NCI-H187 (cell line): ENCODE measurements around the gene HSD3B7.

ENCODE experiments used
- DNase-seq, 2 experiments: peaks; one replicate each; lab custom pipeline; 2025; lab: John Stamatoyannopoulos, UW

The HSD3B7 gene

GRCh38 chr16:30957456-30958174, 27.4 kb upstream of the HSD3B7 start, which contains the start of gene SETD1A:
Gene SETD1A (plus strand): TSS chr16:30957754. CDS start chr16:30958732, 978 bp downstream.
- DNase-seq: peak; percentile 52 to 63

- no peak for DNase-seq
These were observed 26.6 kb upstream of the HSD3B7 start for GRCh38 chr16:30958175-30959079.

GRCh38 chr16:30961384-30961783, 23.6 kb upstream of the HSD3B7 start:
- DNase-seq: no peak

- no peak for DNase-seq
These were observed 21.0 kb upstream of the HSD3B7 start for GRCh38 chr16:30963925-30964511.

GRCh38 chr16:30964574-30965226, 20.3 kb upstream of the HSD3B7 start:
- DNase-seq: no peak

GRCh38 chr16:30965436-30965835, 19.6 kb upstream of the HSD3B7 start:
- DNase-seq: no peak

- no peak for DNase-seq
These were observed 18.9 kb upstream of the HSD3B7 start for GRCh38 chr16:30966033-30966619.

- DNase-seq: no peak
These were observed 17.2 kb upstream of the HSD3B7 start for GRCh38 chr16:30967795-30968194.

GRCh38 chr16:30969246-30969842, 15.7 kb upstream of the HSD3B7 start:
- no peak for DNase-seq

- no peak for DNase-seq
These were observed 13.7 kb upstream of the HSD3B7 start for GRCh38 chr16:30971298-30971697.

GRCh38 chr16:30972872-30973271, 12.1 kb upstream of the HSD3B7 start:
- DNase-seq: no peak

GRCh38 chr16:30974348-30974747, 10.7 kb upstream of the HSD3B7 start:
- DNase-seq: no peak

GRCh38 chr16:30976486-30976885, 8.5 kb upstream of the HSD3B7 start:
- no peak for DNase-seq

GRCh38 chr16:30977502-30977901, 7.5 kb upstream of the HSD3B7 start:
- DNase-seq: no peak

GRCh38 chr16:30979170-30980022, 5.6 kb upstream of the HSD3B7 start:
- DNase-seq: no peak

GRCh38 chr16:30980023-30980371, 5.0 kb upstream of the HSD3B7 start:
- DNase-seq: no peak

GRCh38 chr16:30980434-30980833, 4.6 kb upstream of the HSD3B7 start:
- DNase-seq: no peak

- no peak for DNase-seq
These were observed 4.0 kb upstream of the HSD3B7 start for GRCh38 chr16:30980959-30981358.

- DNase-seq: no peak
These were observed 2.3 kb upstream of the HSD3B7 start for GRCh38 chr16:30982548-30983288.
